GM10248 (cell line): ENCODE results near the gene ARL14.

ENCODE experiments used
- CTCF ChIA-PET: fragments of 300-600 bp; sonication (Branson Sonifier 250); formaldehyde crosslinking; extraction: SDS; loops from one replicate; lab custom pipeline; 2021; ENCODE audit warnings: antibody characterized with exemption; lab: Yijun Ruan, JAX
- POLR2A ChIA-PET: fragments of 350-650 bp; sonication (Branson Sonifier 250); formaldehyde crosslinking; extraction: SDS; loops from one replicate; lab custom pipeline; 2020; ENCODE audit warnings: antibody characterized with exemption; lab: Yijun Ruan, JAX
- DNase-seq: peaks from one replicate; pipeline ENCODE4 v3.0.0; 2012; ENCODE audit errors: extremely low spot score
- CTCF ChIP-seq: IDR thresholded peaks from 2 replicates; pipeline ENCODE4 v1.5.1; 2012; ENCODE audit warnings: mild to moderate bottlenecking, low read depth; ENCODE audit errors: extremely low read depth, missing control alignments, control extremely low read depth

ARL14 gene

DNA sequence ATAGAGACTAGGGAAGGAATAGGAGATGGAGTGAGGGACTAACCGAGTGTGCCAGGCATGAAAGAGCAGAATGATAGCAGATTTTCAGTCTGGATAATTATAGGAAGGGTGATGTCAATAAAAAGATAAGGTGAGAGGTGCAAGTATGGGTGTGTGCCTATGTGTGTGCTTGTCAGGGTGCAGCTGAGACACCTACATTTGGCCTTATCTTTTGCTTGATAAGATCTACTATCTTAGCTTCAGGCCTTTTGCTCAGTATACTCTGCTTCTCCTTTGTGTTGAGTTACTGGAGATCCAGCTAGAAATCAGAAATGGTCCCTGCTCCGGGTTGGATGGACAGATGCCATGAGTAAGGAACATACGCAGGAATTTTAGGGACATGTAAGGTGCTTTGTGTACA, 17.4 kb downstream of the ARL14 start:
- ChIA-PET CTCF (interaction anchor here (1.5 kb wide), 1 partner anchor 8 kb away, joined by 3 read pairs; no protein-coding TSS in a partner anchor), POLR2A (no interaction called here)
- DNase-seq, result no peak
- TF ChIP-seq CTCF, result no peak

- ChIA-PET POLR2A (no interaction called here), CTCF (interaction anchor here (1.5 kb wide), 1 partner anchor 8 kb away, joined by 3 read pairs; no protein-coding TSS in a partner anchor)
- no peak for TF ChIP-seq CTCF
- DNase-seq, result no peak
These were observed 18.0 kb downstream of the ARL14 start for GRCh38 chr3:160695003-160695402.

- DNase-seq, result no peak
- POLR2A ChIA-PET, result no interaction called here
- CTCF ChIA-PET, result no interaction called here
- TF ChIP-seq CTCF, result no peak
These were observed 19.0 kb downstream of the ARL14 start for GRCh38 chr3:160695915-160696327.

- CTCF ChIA-PET, result interaction anchor here (1.1 to 2.9 kb wide), 6 partner anchors 11 to 271 kb away, joined by 3 to 16 read pairs (median 4); no protein-coding TSS in a partner anchor
- no peak for TF ChIP-seq CTCF
- POLR2A ChIA-PET, result no interaction called here
- no peak for DNase-seq
These were observed 20.8 kb downstream of the ARL14 start for GRCh38 chr3:160697637-160698380.

- no peak for DNase-seq
- POLR2A ChIA-PET, result no interaction called here
- CTCF ChIA-PET, result interaction anchor here (0.6 to 2.9 kb wide), 6 partner anchors 10 to 270 kb away, joined by 3 to 16 read pairs (median 4); no protein-coding TSS in a partner anchor
- TF ChIP-seq CTCF, result no peak
These were observed 21.7 kb downstream of the ARL14 start for GRCh38 chr3:160698599-160699195.

GRCh38 chr3:160701490-160701889, 24.5 kb downstream of the ARL14 start:
- ChIA-PET CTCF (no interaction called here), POLR2A (no interaction called here)
- TF ChIP-seq CTCF, result no peak
- no peak for DNase-seq
